ENCODE results near the gene REL. TPM values are rescaled to one million over a fixed set of nuclear protein-coding genes. Genes with fewer than 3 reads are reported as not detected.
"Not testable (repeated sequence)": the region's sequence is repeated elsewhere in the genome, so short reads cannot be mapped to it uniquely, and the experiment has no call there.

The REL gene
- total RNA-seq, 2 donors from 2014 or later = 11.1 to 31.5 TPM

GRCh38 chr2:60885683-60886082 is 4.3 kb downstream of the REL start:
- no peaks in the 10 kb centered on the region for H3K27me3 ChIP-seq
- no peaks in the 10 kb centered on the region for H3K4me1 ChIP-seq
- no peak overlapping the region for H3K4me3 ChIP-seq
- H3K36me3 ChIP-seq = no peaks in the 10 kb centered on the region
- no peak overlapping the region for H3K27ac ChIP-seq
- intact Hi-C loops (cut with DNase I) = no loop called here
- no peak for DNase-seq
- H3K9me3 ChIP-seq = no peaks in the 10 kb centered on the region
- TF ChIP-seq CTCF (IDR thresholded peaks at IDR 0.05) = no peak
- no peak overlapping the region for H3K9ac ChIP-seq (ENCODE audit: low read depth in 2 of 2, low read length in 2 of 2)

DNA sequence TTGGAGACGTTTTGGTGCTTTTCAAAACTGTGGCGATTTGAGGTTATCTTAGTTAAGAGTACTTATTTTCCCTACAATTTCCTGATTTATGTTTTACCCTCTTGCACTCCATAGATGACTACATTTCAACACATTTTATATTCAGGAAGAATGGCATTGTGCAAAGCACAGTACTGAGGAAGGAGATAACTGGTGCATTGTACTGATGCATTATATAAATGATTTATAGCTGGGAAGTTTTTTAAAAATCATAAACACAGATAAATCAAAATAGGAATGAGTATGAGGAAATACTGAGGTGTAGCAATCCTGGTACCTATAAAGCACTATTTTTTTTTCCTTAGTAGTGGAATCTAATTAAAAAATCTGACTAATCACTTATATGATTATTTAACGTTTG is 5.6 kb downstream of the REL start:
- no peaks in the 10 kb centered on the region for H3K36me3 ChIP-seq
- no peaks in the 10 kb centered on the region for H3K27me3 ChIP-seq
- no peak overlapping the region for H3K27ac ChIP-seq
- TF ChIP-seq CTCF (IDR thresholded peaks at IDR 0.05) = no peak
- H3K9ac ChIP-seq (ENCODE audit: low read depth in 2 of 2, low read length in 2 of 2) = no peak overlapping the region
- H3K4me1 ChIP-seq = no peaks in the 10 kb centered on the region
- H3K9me3 ChIP-seq = no peaks in the 10 kb centered on the region
- intact Hi-C loops (cut with DNase I) = no loop called here
- DNase-seq = no peak
- H3K4me3 ChIP-seq = no peak overlapping the region

GRCh38 chr2:60888853-60889252 is 7.5 kb downstream of the REL start:
- no peak overlapping the region for H3K4me3 ChIP-seq
- no peak overlapping the region for H3K9ac ChIP-seq (ENCODE audit: low read depth in 2 of 2, low read length in 2 of 2)
- intact Hi-C loops (cut with DNase I) = no loop called here
- no peaks in the 10 kb centered on the region for H3K27me3 ChIP-seq
- no peak overlapping the region for H3K27ac ChIP-seq
- H3K36me3 ChIP-seq = no peaks in the 10 kb centered on the region
- no peak for TF ChIP-seq CTCF (IDR thresholded peaks at IDR 0.05)
- no peaks in the 10 kb centered on the region for H3K4me1 ChIP-seq
- no peak for DNase-seq
- no peaks in the 10 kb centered on the region for H3K9me3 ChIP-seq

DNA sequence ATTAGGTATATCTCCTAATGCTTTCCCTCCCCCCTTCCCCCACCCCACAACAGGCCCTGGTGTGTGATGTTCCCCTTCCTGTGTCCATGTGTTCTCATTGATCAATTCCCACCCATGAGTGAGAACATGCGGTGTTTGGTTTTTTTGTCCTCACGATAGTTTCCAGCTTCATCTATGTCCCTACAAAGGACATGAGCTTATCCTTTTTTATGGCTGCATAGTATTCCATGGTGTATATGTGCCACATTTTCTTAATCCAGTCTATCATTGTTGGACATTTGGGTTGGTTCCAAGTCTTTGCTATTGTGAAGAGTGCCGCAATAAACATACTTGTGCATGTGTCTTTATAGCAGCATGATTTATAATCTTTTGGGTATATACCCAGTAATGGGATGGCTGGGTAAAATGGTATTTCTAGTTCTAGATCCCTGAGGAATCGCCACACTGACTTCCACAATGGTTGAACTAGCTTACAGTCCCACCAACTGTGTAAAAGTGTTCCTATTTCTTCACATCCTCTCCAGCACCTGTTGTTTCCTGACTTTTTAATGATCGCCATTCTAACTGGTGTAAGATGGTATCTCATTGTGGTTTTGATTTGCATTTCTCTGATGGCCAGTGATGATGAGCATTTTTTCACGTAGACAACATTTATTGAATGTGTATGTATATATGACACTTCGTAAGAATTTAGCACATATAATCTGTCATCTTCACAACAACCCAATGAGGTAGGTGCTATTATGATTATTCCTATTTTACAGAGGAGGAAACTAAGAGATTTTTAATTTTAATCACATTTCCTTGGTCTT is 8.4 kb downstream of the REL start:
- H3K36me3 ChIP-seq; DNase-seq; intact Hi-C loops (cut with DNase I); H3K27me3 ChIP-seq; H3K9ac ChIP-seq (ENCODE audit: low read depth in 2 of 2, low read length in 2 of 2); H3K4me1 ChIP-seq; H3K9me3 ChIP-seq; H3K4me3 ChIP-seq; H3K27ac ChIP-seq: not testable (repeated sequence)

DNA sequence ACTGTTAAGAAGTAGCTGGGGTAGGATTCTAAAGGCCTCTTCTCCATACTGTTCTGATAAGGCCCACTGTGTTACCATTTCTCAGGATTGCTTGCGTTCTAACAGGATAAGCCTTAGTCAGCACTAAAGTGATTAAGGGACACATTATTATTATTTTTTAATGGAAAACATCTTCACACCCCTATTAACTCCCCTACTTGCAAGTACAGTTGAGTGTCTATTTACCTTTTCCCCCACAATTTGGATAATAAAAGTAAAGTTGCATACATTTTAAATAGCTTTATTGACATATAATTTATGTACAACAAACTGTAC is 9.0 kb downstream of the REL start:
- intact Hi-C loops (cut with DNase I) = no loop called here
- H3K9me3 ChIP-seq = no peaks in the 10 kb centered on the region
- no peak for DNase-seq
- H3K9ac ChIP-seq (ENCODE audit: low read depth in 2 of 2, low read length in 2 of 2) = no peak overlapping the region
- no peak overlapping the region for H3K4me3 ChIP-seq
- H3K27ac ChIP-seq = no peak overlapping the region
- H3K36me3 ChIP-seq = no peaks in the 10 kb centered on the region
- no peaks in the 10 kb centered on the region for H3K27me3 ChIP-seq
- no peaks in the 10 kb centered on the region for H3K4me1 ChIP-seq
- no peak for TF ChIP-seq CTCF (IDR thresholded peaks at IDR 0.05)

- Histone ChIP-seq H3K36me3 (no peaks in the 10 kb centered on the region), H3K4me3 (no peak overlapping the region), H3K9ac (ENCODE audit: low read depth in 2 of 2, low read length in 2 of 2) (no peak overlapping the region), H3K27me3 (no peaks in the 10 kb centered on the region), H3K9me3 (no peaks in the 10 kb centered on the region), H3K27ac (no peak overlapping the region), H3K4me1 (no peaks in the 10 kb centered on the region)
- no peak for DNase-seq
- no peak for TF ChIP-seq CTCF (IDR thresholded peaks at IDR 0.05)
- intact Hi-C loops (cut with DNase I) = no loop called here
Observed at GRCh38 chr2:60891180-60891579, 9.8 kb downstream of the REL start.

Measured in colonic mucosa (tissue), 4 donors.